Effector CD8-positive, alpha-beta T cell (primary cell): ENCODE results near the gene CDRT4.
"Not testable (repeated sequence)": the region's sequence is repeated elsewhere in the genome, so short reads cannot be mapped to it uniquely, and the experiment has no call there.

Experiments
- DNase-seq: peaks from one replicate; lab custom pipeline; 2025; lab: John Stamatoyannopoulos, UW
- total RNA-seq, 4 experiments: gene quantifications; one replicate each; lab custom pipeline; 2026; lab: John Stamatoyannopoulos, UW

The CDRT4 gene
- total RNA-seq = 0 to 1.1 (median 0.19) reads per million in 4 experiments

DNA sequence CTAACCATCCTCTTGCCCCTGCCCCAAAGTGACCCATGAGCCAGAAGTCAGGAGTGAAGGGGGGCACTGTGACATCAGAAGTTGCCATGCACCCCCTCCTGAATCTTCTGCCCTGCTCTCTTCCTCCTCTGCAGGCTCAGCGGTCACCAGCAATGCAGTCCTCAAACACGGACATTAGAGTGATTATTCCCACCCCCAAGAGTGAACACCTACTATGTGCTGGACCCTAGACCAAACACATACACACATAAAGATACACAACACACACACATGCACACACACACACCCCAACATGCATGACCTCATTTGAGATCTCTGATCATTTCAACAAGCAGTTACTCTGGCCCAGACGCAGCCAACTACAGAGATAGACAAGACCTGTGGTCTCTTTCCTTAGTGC is at the start of gene CDRT4:
TSS of gene CDRT4 (minus strand) at position 30 of the 400 bp plus-strand sequence. CDS start 27,383 bp downstream, outside the sequence.
- DNase-seq = no peak

DNA sequence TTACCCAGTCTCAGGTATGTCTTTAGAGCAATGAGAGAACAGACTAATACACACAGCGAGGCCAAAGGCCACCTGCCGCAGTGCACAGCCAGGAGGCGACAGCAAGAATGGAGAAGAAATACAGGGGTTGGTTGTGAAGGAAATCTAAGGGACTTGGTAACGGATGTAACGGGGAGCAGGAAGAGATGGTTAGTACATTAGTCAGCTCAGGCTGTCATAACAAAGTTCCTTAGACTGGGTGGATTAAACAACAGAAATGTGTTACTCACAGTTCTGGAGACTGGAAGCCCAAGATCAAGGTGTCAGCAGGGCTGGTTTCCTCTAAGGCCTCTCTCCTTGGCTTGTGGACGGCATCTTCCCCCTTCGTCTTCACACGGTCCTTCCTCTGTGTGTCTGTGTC is 48.7 kb upstream of the CDRT4 start:
- DNase-seq = no peak

DNA sequence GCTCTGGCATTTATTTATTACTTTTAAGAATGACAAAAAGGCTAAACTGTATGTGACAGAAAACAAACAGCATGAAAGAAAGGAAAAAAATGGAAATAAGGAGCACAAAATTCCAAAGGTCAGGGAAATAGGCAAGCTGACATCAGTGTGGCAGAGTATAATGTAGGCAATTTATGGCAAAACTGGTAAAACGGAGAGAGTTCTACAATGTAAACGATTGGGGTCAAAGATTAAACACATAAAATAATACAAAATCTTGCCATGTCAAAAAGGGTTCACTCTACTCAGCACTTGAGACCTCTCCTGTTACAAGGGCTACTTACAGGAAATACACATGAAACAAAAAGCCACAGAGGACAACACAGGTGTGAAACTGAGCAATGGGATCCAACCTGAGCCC is 47.0 kb upstream of the CDRT4 start:
- DNase-seq = no peak

DNA sequence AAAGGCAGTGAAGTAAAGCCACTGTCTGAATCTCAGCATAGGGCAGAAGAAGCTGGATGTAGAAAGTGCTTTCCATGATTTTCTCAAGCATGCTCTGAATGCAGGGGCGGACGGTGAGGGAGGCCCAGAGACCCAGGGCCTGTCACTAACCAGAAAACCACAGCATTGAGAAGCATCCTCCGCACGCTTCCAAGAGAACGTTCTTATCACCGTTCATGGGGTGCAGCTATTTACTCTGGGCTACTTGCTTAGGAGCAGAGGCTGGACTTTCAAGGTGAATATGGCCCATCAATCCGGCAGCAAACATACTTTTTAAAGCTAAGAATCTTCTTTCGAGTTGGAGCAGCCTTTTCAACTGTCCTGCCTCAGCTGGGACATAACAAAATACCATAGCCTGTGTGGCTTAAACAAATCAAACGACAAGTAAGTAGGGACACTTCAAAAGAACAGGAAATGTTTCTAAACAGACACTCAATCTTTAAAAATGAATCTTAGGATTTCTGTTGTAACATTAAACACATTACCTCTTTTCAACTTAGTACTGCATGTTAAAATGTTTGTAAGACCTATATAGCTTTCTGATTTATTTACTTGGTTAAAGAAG is 46.5 kb upstream of the CDRT4 start:
- DNase-seq = no peak

DNA sequence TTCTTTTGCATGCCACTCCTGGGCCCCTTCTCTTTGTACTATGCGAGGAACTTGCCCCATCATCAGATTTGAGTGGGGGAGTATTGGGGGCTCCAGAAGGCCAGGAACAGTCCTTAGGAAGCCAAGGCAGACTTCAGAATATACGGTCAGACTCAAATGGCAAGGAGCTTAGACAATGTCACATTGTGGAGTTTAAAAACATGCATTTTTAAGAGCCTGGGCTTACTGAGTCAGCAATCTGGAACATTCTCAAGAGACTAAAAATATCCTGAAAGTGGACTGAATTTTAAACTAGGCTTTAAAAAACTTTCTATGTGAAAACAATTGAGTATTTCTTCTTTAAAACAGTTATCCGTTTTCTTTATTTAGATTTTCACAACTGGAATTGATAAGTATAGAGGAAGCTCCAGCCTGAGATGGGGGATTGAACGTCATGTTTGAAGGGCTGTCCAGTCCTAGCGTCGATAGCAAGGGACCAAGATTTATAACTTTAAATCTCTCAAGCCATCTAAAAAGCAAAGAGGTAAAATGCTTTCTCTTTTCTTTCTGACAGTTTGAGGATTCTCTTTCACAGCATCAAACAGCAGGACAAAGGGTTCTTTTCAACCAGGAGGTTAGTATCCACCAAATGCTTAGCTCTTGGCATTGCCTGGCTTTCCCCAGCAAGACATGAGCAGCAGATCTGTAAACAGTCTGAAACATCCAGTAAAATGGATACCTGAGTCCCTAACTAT is 45.8 kb upstream of the CDRT4 start:
- DNase-seq = no peak

DNA sequence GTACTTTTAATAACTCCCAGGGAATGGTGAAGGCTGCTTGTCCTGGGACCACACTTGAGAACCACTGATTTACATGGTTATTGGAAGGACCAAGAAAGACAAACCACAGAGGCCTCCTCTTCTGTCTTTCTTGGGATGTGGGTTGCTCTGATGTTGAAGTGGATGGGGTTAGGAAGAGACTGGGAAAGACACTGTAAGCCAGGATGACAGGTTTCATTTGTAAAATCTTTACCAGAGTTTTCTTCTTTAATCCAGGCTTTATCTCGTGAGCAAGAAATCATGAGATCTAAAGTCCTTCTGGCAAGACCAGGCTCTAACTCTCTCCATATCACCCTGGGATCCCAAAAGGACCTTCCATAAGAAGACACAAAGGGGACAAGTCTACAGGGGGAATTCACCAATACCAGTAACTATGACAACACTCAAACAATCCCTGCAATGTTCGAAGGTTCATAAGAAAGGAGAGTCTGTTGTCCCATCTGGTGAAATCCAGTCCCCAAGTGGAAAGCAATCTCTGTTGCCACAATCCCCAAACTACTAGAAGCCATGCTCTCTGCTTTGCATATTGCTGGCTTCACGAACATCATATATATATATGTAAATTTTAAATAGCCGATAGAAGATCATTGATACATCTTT is 44.8 kb upstream of the CDRT4 start:
- DNase-seq = no peak

DNA sequence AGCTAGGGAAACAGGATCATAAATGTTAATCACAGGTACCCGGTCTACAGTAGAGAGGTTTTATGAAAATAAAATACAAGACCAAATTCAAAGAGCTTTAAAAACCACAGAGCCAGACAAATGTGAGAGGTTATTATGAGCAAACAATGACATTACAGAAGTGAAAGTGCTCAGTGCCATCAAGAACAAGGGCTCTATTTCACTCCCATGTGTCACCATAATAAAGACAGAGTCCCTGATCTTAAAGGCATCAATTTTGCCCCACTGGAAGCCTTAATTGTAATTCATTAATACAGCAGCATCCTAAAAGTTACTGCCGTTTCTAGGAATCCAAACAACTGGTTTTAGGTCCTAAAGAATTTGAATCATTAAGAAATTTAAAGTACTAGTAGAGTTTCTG is 43.7 kb upstream of the CDRT4 start:
- no peak for DNase-seq

DNA sequence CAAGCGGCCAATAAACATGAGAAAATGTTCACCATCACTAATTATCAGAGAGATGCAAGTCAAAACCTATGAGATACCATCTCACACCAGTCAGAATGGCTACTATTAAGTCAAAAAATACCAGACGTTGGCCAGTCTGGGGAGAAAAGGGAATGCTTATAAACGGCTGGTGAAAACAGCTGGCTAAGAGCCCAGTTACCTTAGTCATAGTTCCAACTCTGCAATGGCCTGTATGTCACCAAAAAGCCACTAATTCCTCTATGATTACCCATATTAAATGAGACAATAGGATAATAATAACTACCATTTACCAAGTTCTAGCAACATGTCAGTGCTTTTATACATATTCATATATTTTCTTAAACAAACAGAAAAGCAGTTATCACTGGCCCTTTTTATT is 42.9 kb upstream of the CDRT4 start:
- no peak for DNase-seq

DNA sequence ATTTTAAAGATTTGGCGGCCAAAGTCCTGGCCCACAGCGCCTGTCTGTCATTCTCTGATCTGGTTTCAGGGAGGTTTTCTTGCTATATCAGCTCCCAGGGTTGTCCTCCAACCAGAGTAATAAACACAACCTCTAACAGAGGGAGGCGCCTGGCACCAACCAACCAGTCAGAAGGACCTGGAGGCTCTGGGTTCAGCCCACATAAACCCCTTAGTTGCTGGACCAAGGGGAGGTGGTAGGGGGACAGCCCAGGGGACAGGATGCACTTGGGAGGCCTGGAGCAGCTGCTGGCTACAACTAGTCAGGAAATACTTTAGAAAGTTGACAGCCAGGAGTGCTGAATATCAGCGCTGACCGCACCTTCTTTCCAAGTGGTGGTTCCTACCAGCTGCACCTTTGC is 41.7 kb upstream of the CDRT4 start:
- DNase-seq = no peak

DNA sequence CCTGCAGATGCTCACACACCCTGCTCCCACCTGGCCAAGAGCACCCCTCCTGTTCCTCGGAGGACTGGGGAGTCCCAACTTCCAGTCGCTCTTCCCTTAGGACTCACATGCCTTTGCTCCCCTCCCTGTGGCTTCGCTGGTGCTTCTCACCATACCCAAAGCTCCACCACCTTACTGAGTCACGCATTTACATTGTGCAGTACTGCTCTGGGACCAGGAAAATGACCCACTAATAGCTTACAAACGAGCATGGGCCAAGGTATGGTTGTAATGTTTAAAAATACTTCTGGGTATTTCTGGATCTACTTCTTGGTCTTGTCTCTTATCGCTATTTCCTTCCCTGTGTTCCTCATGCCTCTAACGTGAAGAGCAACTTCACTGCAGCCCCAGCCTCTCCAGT is 41.0 kb upstream of the CDRT4 start:
- no peak for DNase-seq

DNA sequence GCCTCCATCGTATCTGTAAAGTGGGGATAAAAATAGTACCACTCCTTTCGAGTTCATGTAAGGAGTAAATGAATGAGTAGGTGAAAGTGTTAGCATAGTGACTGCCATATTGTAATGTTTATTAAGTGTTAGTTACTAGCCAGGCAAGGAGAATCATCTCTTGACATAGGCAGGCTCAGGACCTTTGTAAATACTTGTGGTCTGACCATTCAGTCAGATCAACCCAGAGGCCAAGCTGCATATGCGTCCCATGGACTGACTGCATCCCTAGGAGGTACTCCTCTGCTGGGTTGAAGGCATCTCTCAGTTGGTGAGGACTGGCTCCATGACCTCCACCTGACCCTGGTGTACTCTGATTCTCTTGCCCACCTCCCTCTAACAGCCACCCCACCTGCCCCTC is 40.5 kb upstream of the CDRT4 start:
- DNase-seq = no peak

DNA sequence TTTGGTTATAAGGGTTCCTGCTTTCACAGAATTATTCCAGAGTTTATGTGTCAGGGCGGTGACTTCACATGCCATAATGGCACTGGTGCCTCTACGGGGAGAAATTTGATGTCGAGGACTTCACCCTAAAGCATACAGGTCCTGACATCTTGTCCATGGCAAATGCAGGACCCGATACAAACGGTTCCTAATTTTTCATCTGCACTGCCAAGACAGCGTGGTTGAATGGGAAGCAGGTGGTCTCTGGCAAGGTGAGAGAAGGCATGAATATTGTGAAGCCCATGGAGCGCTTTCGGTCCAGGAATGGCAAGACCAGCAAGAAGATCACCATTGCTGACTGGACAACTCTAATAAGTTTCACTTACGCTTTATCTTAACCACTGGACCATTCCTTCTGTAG is 39.6 kb upstream of the CDRT4 start:
- DNase-seq = no peak

DNA sequence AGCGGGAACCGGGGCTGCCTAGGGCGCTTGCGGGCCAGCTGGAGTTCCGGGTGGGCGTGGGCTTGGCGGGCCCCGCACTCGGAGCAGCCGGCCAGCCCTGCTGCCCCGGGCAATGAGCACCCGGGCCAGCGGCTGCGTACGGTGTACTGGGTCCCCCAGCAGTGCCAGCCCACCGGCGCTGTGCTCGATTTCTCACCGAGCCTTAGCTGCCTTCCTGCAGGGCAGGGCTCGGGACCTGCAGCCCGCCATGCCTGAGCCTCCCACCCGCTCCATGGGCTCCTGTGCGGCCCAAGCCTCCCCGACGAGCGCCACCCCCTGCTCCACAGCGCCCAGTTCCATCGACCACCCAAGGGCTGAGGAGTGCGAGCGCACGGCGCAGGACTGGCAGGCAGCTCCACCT is 38.3 kb upstream of the CDRT4 start:
- DNase-seq = not testable (repeated sequence)

DNA sequence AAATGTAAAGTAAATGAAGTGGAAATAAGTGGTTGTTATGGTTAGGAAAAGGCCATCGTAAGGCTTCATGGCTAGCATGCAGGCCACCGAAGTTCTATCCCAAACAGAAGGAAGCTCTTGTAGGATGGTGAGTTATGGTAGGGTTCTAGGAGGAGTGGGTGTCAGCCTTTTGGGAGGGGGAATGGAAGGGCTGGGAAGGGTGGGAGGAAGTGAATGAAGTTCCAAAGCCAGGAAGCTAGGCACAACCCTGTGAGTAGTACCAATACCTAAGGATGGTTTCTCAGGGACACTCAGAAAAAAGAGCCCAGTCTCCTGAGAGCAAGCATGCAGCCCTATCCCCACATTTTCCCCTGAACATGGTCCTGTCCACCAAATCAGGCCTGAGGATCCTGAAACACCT is 36.3 kb upstream of the CDRT4 start:
- DNase-seq = no peak

DNA sequence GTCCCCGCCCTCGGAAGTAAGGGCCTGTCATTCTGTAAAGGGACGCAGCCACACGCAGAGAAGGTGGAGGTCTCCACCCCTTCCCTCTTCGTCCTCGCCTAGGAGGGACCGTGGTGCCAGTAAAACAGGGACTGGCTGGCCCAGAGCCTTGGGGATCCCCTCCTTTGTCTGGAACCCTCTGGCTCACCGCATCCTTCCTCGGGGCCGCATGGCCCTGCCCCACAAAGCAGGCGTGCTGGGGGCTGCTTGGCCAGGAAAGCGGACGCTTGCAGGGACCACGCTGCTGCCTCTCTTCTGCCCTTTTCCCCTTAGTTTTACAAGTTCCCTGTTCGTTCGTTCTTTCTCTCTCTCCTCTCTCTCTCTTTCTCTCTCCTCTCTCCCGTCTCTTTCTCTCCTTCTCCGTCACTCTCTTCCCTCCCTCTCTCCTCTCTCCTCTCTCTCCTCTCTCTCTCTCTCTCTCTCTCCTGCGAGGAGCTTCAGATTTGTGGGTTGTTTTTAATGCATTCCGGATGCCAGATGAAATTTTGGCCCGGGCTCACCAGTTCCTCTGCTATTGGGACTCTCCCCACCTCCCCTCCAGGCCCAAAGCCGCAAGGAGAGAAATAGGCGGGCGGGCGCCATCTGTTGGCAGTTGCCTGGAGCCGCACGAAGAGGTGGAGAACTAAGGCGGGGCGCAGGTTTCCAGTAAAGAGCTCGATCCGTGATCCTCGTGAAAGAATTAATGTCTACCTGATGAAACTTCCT is 35.1 kb upstream of the CDRT4 start:
- DNase-seq = peak; percentile 24

DNA sequence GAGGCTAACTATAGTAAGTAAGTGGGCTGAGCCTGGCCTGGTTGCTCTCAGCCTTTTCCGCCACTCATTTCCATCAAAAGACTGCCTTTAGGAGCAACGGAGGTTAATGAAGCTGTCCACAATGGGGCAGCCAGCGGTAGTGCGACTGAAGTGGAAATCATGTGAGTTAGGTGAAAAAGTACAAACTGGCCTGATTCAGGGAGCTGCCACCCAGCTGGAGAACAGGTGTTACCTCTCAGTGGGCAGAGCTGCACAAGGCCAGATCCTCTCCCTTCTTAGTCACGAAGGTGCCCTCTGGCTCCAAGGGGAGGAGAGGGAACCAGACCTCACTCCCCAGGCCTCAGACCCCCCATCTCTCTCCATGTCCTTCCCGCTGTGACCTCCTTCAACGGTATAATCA is 34.4 kb upstream of the CDRT4 start:
- DNase-seq = no peak

DNA sequence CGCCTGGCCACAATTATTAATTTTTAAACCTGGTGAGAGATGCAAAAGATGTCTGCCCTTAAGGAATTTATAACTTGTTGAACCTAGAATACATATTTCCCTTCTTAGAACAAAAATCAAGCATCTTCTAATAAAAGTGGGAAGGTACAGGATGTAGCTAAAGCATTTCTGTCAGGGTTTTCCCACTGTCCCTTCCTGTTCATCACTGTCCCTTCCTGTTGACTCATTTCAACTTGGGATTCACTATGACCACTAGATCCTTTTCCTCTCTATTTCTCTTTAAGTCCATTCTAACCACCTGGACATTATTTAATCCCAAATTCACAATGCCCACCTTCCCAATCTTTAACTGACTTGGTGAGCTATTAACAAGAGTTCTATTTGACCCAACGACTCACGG is 33.9 kb upstream of the CDRT4 start:
- no peak for DNase-seq

DNA sequence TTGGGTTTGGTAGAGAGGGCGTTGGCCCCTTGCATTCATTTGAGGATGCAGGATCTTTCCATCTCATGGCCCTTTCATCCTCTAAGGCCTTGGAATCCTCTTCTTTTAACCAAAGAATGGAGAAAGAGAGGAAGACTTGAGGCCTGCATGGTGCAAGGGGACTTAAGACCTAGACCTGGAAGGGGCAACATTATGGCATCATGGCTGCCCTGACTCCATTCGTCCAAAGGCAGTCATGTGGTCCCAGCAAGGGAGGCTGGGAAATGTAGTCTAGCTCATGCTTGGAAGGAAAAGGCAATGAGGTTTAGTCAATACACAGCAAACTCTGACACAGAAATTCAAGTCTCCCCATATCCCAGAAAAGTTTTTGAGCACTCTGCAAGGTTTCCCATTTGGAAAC is 30.7 kb upstream of the CDRT4 start:
- DNase-seq = no peak

DNA sequence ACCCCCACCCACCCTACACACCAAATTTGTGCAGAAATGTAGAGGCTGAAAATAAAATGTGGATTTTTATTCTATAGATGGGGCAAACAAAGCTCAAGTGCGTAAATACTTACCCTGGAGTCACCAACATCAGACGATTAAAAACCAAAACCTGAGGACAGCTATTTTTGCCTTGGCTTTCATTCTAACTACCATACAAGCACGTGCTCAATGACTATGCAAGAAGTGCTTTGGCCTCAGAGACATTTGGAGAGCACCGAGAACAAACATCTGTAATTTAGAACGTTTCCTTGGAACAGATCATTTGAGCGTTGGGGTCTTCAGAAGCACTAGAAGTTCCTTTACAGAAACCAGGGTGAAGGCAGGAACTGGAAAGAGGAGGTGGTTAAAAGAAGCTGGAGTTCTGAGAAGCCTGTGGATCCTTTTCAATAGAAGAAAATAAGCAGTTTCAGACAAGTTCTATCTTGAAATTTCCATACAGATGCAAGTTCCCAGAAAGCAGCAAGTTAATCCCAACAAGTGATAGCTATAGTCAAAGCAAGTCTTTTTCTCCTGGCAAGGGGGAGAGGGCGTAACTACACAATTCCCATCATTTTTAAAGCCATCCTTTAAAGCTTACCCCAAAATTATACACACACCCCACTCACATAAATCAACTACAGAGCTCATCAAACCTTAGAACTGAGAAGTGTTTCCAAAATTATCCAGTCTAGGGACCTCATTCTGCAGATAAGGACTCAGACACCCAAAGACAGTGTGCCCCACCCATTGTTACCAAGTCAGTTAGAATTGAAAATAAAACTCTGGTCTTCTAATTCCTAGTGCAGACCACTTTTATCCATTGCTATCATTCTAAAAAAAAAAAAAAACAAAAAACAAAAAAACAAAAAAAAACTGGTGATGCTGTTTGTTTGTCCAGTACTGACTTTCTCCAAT is 29.6 kb upstream of the CDRT4 start:
- no peak for DNase-seq

DNA sequence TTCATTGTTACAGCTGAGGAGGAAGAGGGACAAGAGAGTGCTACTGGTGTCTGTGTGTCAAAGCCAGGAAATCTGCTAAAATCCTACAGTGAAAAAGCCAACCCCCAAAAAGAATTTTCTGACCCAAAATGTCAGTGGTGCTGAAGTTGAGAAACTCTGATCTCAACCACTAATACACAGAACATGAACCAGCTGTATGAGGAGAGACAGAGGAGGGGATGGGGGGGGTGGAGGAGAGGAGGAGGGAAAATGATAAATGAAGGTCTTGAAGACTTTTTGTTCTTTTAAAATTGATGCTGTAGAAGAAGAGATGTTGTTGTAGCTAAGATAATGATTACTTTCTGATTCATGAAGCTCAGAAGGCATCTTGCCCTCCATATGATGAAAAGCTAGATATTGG is 27.4 kb upstream of the CDRT4 start:
- no peak for DNase-seq

DNA sequence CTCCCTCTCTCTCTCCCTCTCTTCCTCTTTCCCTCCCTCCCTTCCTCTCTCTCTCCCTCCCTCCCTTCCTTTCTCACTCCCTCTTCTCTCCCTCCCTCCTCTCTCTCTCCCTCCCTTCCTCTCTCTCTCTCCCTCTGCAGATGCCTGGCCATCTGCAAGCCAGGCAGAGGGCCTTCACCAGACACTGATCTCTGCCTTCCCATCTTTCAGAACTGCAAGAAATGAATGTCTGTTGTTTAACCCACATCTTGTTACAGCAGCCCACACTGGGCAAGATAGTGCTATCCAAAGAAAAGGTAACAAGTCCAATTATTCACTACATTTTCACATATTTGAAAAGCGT is 26.2 kb upstream of the CDRT4 start:
- DNase-seq = no peak
